HG03103 (cell line): ENCODE results near the gene CBLN2.

Experiments
- ATAC-seq: cut with Tn5 transposase; IDR thresholded peaks from one replicate; pipeline ENCODE4 v1.9.1; 2021; ENCODE audit warnings: low read depth; ENCODE audit not compliant: unreplicated experiment

The CBLN2 gene

DNA sequence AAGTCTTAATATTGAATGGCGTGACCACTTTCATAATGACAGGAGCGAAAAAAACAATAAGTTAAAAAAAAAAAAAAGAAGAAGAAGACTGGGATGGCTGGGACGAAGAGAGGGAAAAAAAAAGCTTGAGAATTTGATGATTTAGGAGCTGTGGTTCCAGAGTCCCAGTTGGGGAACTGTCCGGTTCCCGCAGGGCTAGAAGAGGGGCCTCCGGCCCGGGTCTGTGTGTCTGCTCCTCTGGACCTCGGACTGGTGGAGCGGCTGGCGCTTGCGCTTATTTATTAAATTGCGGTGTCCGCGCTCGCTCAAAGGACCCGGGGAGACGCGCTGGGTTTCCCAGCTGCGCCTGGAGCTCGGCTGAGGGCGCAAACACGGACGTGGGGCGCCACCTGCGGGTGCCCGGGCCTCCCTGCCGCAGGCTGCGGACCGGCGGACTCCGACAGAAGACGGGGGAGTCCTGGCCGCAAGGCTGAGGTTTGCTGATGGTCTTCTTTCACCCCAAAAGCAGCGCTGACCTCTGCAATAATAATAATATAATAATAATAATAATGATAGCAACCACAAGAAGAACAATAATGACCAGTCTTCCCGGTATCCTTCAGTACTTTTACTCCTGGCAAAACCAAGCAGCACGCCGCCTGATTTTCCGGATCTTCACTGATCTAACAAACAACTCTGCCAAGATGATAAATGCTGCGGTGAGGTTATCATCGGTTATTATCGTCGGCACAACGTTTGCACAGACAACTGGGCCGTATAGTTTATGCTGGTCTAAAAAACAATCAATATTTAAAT, at the start of gene CBLN2:
CBLN2 (minus strand) TSS at position 251 of the 795 bp plus-strand sequence. CDS start 2,182 bp downstream, outside the sequence.
- ATAC-seq: peak; percentile 88

DNA sequence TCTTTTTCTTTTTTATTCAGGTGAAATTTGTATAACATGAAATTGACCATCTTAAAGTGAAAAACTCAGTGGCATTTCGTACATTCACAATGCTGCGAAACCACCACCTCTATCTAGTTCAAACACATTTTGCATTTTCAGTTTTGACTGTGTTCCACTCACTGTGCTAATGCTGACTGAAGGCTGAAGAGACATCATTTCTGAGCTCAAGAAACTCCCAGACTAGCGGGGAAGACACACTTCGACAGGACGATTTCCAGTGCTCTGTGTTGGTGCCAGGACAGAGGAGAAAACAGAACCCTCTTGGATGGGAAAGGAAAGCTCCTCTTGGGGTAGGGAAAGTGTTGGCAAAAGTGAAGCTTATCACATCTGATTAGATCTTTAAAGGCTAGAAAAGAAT, 44.2 kb upstream of the CBLN2 start:
- ATAC-seq: no peak

DNA sequence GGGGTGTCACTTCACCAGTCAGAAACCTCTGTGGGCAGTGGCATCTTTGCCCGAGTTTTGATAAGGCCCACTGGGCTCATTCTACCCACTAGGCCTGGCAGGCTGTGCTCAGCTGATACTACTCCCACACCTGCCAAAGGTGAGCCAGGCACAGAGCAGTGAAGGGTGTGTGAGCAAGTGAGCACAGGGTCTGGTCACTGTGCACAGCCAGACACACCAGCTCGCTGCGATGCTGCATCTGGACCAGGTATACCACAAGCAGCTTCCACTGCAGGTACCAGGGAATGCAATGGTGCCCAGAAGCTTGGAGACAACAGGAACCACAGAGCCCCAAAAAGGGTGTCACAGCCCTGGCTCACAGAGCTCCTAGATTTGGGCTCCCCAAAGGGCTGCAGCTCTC, 40.6 kb upstream of the CBLN2 start:
- ATAC-seq: no peak

DNA sequence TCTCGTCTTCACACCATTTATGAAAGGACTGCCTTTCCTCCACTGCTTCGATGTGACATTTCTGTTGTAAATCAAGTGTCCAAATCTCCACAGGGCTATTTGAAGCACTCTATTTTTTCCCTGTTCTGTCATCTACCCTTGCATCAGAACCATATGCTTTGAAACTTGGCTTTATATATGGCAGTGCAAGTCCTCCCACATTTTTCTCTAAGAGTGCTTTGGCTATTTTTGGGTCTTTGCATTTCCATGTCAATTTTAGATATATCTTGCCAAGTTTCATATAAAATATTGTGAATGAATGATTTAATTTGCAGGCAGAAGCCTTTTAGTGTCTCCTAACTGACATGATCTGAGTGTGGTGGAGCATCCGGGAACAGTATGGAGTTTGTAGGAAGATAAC, 37.8 kb upstream of the CBLN2 start:
- ATAC-seq: no peak

DNA sequence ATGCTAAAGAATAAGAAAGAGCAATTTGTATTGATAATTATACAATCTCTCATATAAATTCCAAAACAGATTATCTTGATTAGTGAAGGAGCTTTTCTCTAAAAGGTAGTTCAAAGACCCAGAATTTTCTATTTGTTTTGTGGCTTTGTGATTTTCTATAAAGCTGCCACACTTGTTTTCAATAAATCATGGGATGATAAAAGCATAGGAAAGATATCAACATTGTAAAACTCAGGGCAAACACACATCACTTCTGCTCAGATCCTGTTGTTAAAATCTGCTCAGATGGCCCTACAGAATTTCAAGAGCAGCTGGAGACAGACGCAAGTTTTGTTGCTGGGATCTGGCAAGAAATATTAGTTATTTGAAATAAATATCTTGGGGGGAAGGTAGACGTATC, 28.8 kb upstream of the CBLN2 start:
- ATAC-seq: no peak

DNA sequence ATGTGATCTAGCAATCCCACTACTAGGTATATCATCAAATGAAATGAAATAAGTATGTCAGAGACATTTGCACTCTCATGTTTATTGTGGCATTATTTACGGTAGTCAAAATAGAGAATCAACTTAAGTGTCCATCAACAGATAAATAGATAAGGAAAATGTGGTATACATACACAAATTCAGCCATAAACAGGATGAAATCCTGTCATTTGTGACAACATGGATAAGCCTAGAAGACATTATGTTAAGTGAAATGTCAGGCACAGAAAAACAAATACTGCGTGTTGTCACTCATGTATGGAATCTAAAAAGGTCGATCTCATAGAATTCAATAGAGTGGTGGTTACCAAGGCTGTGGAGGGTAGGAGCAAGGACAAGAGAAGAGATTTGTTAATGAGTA, 22.1 kb upstream of the CBLN2 start:
- ATAC-seq: no peak

DNA sequence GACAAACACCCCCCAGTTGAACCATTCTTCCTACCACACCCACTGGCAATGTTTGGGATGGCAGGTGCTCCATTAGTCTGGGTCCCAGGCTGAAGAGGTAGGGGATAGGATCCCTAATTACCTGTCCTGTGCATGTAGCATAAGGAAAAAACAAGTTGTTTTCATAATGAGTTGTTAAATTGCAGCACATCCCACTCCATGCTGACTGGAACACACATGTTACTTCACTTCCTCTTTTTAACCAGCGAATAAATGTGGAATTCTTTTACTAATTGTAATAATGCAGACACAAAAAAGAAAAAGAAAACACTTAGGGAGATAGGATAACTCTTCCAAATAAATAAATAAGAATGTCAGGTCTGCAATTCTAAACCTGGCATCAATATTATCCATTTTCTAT, 11.8 kb upstream of the CBLN2 start:
- no peak for ATAC-seq

DNA sequence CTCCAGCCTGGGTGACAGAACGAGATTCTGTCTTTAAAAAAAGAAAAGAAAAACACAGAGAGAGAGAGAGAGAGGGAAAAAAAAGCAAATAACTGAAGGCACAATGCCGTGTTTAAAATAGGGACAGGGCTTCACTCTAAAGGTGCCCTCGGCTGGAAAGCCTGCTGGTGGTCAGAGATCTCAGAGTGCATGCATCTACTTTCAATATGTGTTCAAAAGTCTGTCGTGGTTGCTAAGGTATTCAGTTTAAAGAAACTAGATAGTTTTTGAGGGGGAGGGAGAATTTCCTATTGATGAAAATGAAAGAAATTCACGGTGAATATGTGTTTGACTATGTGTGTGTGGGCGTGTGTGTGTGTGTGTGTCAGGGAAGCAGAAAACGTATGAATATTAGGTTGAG, 11.0 kb upstream of the CBLN2 start:
- ATAC-seq: no peak

DNA sequence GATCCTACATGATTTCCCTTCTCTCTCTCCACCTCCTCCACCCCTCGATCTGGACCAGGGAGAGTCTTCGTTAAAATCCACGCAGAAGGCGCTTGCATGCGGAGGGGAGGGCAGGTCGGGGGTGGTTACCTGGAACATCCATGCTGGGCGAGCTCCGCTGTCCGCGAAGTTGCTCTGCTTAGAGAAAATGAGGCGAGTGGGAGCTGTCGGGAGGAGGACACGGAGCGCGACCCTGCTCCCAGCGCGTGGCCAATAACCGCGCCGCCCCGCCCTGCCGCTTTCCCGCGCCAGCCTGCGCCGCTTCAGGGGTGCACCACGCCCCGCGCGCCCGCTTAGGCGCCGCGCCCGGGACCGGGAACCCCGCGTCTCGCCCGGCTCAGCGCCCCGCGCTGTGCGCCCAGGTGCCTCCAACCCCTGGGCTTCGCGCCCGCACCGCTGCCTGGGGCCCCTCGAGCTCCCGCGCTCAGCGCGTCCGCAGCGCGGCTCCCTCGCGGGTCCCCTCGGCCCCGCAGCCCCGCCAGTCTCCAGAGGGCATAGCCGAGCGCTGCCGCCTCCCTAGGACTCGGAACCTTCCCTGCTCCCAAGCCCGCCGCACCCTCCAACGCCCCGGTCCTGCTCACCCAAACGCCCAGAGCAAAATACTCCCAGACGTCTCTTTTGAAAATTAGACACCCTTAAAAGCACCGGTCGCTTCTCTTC, 636 bp downstream of the CBLN2 start:
- no peak for ATAC-seq

DNA sequence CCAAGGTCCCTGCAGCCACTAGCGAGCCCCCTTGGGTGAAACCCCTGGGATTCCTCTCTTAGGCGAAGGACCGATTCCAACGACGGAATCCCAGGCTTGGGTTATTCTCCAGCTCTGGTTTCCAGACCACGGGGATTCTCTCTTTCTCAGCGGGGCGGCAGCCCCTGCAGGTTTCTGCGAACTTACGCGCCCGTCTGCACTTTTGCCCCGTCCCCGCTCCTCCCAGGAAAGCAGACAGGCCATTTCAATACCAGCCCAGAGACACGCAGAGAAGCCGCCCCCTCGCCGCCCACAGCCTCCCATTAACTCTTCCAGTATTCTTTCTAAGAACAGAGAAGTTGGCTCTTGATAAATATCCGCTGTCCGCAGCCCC, 1.2 kb downstream of the CBLN2 start:
- no peak for ATAC-seq

DNA sequence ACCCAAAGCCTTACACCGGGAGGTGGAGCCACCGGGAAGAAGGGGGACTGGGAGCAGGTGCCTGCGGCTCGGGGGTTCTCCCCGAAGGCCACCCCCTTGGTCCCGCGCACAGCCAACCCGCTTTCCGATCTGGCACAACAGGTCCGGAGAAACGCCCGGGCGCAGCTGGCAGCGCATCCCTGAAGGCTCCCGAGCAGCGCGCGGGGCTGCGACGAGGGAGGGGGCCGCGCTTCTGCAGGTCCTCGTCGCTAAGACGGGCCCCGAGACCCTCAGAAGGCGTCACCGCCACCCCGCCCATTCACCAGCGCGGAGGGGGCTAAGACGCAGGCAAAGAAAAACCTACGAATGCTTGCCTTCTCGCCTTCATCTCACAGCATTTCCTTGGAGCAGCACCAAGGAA, 1.8 kb downstream of the CBLN2 start:
- ATAC-seq: no peak

DNA sequence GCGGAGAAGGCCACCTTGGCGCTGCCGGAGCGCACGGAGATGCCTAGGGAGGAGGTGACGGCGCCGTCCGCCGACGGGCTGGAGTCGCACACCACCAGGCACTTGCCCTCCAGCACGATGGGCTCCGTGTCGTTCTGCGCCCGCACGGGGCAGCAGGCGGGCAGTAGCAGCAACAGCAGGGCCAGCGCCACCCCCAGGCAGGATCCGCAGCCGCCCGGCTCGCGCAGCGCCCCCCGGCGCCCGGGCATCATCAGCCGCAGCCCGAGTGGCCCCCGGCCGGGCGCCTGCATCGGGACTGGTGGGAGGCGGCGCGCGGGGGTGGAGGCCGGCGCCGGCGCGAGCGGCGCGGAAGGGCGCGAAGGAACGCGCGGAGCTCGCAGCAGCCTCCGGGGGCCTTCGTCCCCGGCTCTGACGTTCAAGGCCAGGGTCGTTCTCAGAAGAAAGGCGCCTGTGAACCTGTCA, 2.2 kb downstream of the CBLN2 start:
- ATAC-seq: no peak

DNA sequence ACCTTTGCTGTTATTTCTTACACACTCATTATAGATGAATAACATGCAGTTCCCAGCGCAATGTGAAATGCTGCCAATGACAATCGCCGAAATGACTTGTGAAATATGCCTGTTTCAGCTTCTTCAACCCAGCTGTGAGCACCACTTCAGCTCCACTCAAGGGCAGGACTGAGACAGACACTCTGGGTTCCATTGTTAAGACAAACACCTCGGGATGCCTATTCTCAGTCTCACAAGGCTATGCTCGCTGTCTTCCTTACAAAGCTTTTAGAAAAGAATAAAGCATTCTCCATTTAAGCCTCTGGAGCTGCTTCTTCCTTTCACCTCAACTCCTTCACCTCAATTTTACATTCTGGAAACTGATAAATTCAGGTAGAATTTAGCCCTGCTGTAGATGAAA, 4.2 kb downstream of the CBLN2 start:
- no peak for ATAC-seq

DNA sequence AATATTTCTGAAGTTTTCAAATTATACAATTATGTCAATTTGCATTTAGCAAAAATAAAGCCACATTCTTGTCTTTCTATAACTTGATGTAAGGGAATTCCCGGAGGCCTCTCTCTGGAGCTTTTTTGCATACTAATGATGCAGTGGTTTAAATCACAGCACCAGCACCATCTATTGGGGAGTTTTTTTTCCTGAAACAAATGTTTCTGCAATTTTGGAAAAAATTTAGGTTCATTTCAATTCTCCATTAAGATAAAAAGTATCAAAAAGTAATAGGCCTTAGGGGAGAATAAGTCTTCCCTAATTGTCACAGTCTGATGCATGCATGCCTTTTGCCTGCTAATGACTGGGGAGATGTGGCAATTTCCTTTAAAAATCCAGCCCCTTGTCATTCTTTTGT, 13.5 kb downstream of the CBLN2 start:
- ATAC-seq: no peak

DNA sequence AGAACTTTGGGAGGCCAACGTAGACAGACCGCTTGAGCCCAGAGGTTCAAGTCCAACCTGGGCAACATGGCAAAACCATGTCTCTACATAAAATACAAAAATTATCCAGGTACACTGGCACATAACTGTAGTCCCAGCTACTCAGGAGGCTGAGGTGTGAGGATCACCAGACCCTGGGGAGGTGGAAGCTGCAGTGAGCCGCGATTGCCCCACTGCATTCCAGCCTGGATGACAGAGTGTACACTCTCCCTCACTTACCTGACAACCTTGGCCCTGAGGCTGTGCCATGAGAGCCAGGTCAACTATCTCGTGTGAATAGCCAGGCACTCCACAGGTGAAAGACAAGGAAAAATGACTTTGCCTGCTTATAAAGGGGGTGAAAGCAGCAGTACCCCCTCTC, 39.3 kb downstream of the CBLN2 start:
- no peak for ATAC-seq

DNA sequence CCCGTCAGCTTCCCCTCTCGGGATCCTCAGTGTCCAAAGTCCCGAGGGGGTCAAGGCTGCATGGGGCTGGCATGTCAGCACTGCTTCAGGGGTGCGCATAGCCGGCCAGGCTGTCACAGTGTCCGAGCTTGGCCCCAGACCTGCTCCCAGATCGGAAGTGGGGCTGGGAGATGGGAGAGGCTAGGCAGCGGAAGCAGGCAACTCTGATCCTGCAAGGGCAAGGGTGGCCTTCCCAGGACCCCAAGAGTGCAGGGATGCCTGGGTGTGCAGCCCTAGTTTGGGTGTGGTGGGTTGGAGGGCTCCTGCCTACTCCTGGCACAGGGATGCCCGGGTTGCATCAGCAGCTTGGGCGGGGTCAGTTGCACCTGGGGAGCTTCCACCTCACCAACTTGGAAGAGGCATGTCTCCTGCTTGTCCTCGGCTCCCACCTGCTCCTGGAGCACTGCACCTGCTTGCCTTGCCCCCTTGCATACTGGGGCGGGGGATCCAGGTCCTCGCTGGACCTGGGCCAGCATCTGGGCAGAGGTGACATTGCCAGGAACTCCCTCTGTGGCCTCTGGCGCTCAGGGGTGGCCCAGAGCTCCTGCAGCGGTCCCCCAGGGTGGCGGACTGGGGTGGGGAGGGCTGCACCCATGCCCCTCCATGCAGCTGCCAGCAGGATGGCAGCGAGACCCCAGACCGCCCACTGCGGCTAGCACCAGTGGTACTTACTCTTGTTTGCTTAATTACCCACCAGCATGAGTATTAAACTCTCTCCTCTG, 41.3 kb downstream of the CBLN2 start:
- ATAC-seq: no peak

DNA sequence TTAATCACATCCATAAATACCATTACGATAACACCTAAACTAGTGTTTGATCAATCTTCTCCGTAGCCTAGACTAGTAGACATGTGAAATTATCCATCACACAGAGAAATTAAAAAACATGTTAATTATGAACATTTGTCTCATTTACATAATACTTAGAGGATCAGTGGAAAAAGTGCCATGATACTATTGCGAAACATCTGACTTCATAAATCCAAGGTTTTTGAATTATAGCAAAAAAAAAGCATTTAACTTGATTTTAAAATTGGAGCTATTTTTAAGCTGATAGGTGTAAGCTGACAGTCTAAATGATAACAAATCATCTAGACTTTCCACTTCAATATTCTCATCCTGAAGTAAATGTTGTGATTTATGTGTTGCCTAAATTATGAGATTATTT, 51.6 kb downstream of the CBLN2 start:
- ATAC-seq: no peak
